ENCODE data around the gene FLOT1. TPM values are rescaled to one million over a fixed set of nuclear protein-coding genes. Genes with fewer than 3 reads are reported as not detected.

The FLOT1 gene
- total and polyA plus RNA-seq, 7 experiments from 2014 or later: 59.4 to 204 (median 85.4) TPM

DNA sequence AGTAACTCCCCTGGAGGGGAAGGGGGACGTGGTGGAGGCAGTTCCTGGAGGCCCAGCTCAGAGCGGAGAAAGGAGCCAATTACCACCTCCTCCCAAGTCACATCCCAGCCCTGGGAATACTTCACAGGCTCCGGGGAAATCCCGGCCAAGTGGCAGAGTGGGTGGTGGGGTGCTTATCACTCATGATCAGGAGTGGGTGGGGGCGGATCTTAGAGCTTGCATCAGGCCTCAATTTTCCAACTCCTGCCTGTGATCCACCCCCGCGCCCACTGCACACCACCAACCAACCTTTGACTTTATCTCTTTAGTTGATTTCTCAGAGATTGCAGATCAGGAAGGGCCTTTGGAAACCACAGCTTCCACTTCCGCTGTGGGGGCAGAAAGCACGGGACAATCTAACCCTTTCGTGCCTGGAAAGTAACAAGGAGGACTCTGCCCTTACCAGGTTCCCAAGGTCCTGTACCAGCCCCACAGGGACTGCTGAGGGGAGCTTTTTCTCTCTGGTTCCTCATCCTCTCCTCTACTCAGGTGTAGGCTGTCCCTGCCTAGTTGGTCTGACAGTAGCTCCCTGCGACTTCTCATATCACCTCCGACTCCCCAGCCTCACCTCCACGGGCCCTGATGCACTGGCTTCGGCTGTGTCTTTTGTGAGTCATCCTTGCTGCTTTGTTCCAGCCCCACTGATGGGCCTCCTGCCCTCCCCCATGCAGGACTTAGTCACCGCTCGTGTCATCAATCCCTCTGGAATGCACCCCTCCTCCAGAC, 26.8 kb upstream of the FLOT1 start:
- DNase-seq (peak in 8 of 9 donors; percentile 47 to 85 (median 57)), ATAC-seq (peak; percentile 81)
- Mint-ChIP-seq H3K27ac (peak overlapping the region; percentile 36 to 95 (median 86)), H3K36me3 (peaks cover 0 to 3% (median 0%) of the 10 kb centered on the region in 5 donors), H3K9me3 (peaks cover 0 to 3% (median 0%) of the 10 kb centered on the region in 11 donors), H3K27me3 (no peaks in the 10 kb centered on the region), H3K4me3 (peak overlapping the region; percentile 55 to 84 (median 80)), H3K4me1 (peaks cover 38 to 90% (median 77%) of the 10 kb centered on the region in 7 donors)
- Histone ChIP-seq H3K4me1 (ENCODE audit: control insufficient read depth in 2 of 2, insufficient read depth in 2 of 2, low read length in 2 of 2) (peaks cover 24 to 38% of the 10 kb centered on the region in 2 donors), H3K27ac (ENCODE audit: low read depth, low read length) (no peak overlapping the region), H3K4me3 (ENCODE audit: low read length) (peak overlapping the region; percentile 15), H3K27me3 (ENCODE audit: control insufficient read depth in 2 of 2, insufficient read depth in 2 of 2, low read length in 2 of 2) (no peaks in the 10 kb centered on the region), H3K9me3 (ENCODE audit: control insufficient read depth in 2 of 3, low read length in 3 of 3) (no peaks in the 10 kb centered on the region), H3K36me3 (ENCODE audit: control insufficient read depth in 2 of 3, insufficient read depth in 3 of 3, low read length in 3 of 3) (no peaks in the 10 kb centered on the region)
- CTCF ChIA-PET: interaction anchor here (0.9 to 1.8 kb wide), 5 partner anchors 8 to 40 kb away, joined by 3 to 7 read pairs (median 3); partner anchors contain the start of gene FLOT1
- POLR2A ChIA-PET: interaction anchor here (0.7 to 3.5 kb wide), 11 partner anchors 8 to 46 kb away, joined by 3 to 15 read pairs (median 5); partner anchors contain the start of gene IER3
- intact Hi-C loops (cut with micrococcal nuclease): loop anchor here (1.0 to 2.0 kb wide), 6 partner anchors 10 to 60 kb away; no protein-coding TSS in a partner anchor

DNA sequence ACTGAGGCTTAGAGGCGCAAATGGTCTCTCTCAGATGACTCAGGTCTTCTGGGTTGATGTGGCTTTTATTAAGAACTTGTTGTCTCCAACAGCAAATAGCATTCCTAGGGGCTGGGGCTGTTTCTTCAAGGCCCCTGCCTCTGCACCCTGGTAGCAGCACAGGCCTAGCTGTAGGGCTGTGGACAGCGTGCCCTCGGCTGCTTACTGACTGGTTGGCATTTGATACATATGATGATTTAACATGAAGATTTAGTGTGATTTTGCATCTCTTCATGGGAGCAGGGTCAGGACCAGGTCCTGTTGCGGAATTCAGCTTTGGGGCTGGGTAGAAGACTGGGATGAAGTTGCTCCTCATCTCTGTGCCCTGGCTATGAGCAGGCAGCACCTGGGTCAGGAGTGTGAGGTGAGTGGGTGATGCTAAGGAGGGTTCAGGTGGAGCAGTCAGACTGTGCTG, 26.2 kb upstream of the FLOT1 start:
- Histone ChIP-seq H3K27ac (ENCODE audit: low read depth, low read length) (no peak overlapping the region), H3K36me3 (ENCODE audit: control insufficient read depth in 2 of 3, insufficient read depth in 3 of 3, low read length in 3 of 3) (no peaks in the 10 kb centered on the region), H3K9me3 (ENCODE audit: control insufficient read depth in 2 of 3, low read length in 3 of 3) (no peaks in the 10 kb centered on the region), H3K27me3 (ENCODE audit: control insufficient read depth in 2 of 2, insufficient read depth in 2 of 2, low read length in 2 of 2) (no peaks in the 10 kb centered on the region), H3K4me1 (ENCODE audit: control insufficient read depth in 2 of 2, insufficient read depth in 2 of 2, low read length in 2 of 2) (peaks cover 24 to 44% of the 10 kb centered on the region in 2 donors), H3K4me3 (ENCODE audit: low read length) (peak overlapping the region; percentile 15)
- Mint-ChIP-seq H3K9me3 (peaks cover 0 to 3% (median 0%) of the 10 kb centered on the region in 11 donors), H3K4me1 (peaks cover 44 to 90% (median 78%) of the 10 kb centered on the region in 7 donors), H3K27me3 (no peaks in the 10 kb centered on the region), H3K36me3 (peaks cover 0 to 4% (median 0%) of the 10 kb centered on the region in 5 donors), H3K27ac (peak overlapping the region; percentile 36 to 95 (median 86)), H3K4me3 (peak overlapping the region; percentile 55 to 84 (median 80))
- ATAC-seq (no peak), DNase-seq (peak in 1 of 9 donors; percentile 14)
- CTCF ChIA-PET: interaction anchor here (0.9 to 1.8 kb wide), 4 partner anchors 7 to 39 kb away, joined by 3 to 7 read pairs (median 4); no protein-coding TSS in a partner anchor
- intact Hi-C loops (cut with micrococcal nuclease): loop anchor here (1.0 to 2.0 kb wide), 6 partner anchors 11 to 60 kb away; no protein-coding TSS in a partner anchor
- POLR2A ChIA-PET: interaction anchor here (0.7 to 3.5 kb wide), 8 partner anchors 8 to 32 kb away, joined by 3 to 15 read pairs (median 9); partner anchors contain the start of gene IER3

DNA sequence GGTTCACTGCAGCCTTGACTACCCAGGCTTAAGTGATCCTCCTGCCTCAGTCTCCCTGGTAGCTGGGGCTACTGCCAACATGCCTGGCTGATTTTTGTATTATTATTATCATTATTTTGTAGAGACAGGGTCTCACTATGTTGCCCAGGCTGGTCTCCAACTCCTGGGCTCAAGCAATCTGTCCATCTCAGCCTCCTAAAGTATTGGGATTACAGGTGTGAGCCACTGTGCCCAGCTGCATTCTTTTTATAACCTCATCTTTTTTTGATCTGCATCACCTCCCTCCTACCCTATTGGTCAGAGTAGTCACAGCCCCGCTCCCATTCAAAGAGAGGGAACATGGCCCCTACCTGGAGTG, 25.4 kb upstream of the FLOT1 start:
- peaks cover 24 to 50% of the 10 kb centered on the region in 2 donors for H3K4me1 ChIP-seq (ENCODE audit: control insufficient read depth in 2 of 2, insufficient read depth in 2 of 2, low read length in 2 of 2)
- Mint-ChIP-seq H3K36me3 (peaks cover 0 to 4% (median 0%) of the 10 kb centered on the region in 5 donors), H3K4me3 (peak overlapping the region in 8 of 10 donors; percentile 21 to 81 (median 69)), H3K27ac (peak overlapping the region in 4 of 9 donors; percentile 38 to 88 (median 76)), H3K4me1 (peaks cover 49 to 90% (median 80%) of the 10 kb centered on the region in 7 donors), H3K9me3 (peaks cover 0 to 3% (median 0%) of the 10 kb centered on the region in 11 donors), H3K27me3 (no peaks in the 10 kb centered on the region)
- ATAC-seq (no peak), DNase-seq (no peak)
- no peak overlapping the region for H3K4me3 ChIP-seq (ENCODE audit: low read length)
- H3K27me3 ChIP-seq (ENCODE audit: control insufficient read depth in 2 of 2, insufficient read depth in 2 of 2, low read length in 2 of 2): no peaks in the 10 kb centered on the region
- CTCF ChIA-PET: interaction anchor here (0.7 to 1.2 kb wide), 2 partner anchors 28 to 235 kb away, joined by 3 read pairs; no protein-coding TSS in a partner anchor
- H3K9me3 ChIP-seq (ENCODE audit: control insufficient read depth in 2 of 3, low read length in 3 of 3): no peaks in the 10 kb centered on the region
- POLR2A ChIA-PET: interaction anchor here (2.3 to 3.5 kb wide), 3 partner anchors 7 to 26 kb away, joined by 9 to 15 read pairs (median 11); partner anchors contain the start of gene IER3
- no peak overlapping the region for H3K27ac ChIP-seq (ENCODE audit: low read depth, low read length)
- intact Hi-C loops (cut with micrococcal nuclease): loop anchor here (2.0 kb wide), 3 partner anchors 15 to 61 kb away; no protein-coding TSS in a partner anchor
- no peaks in the 10 kb centered on the region for H3K36me3 ChIP-seq (ENCODE audit: control insufficient read depth in 2 of 3, insufficient read depth in 3 of 3, low read length in 3 of 3)

DNA sequence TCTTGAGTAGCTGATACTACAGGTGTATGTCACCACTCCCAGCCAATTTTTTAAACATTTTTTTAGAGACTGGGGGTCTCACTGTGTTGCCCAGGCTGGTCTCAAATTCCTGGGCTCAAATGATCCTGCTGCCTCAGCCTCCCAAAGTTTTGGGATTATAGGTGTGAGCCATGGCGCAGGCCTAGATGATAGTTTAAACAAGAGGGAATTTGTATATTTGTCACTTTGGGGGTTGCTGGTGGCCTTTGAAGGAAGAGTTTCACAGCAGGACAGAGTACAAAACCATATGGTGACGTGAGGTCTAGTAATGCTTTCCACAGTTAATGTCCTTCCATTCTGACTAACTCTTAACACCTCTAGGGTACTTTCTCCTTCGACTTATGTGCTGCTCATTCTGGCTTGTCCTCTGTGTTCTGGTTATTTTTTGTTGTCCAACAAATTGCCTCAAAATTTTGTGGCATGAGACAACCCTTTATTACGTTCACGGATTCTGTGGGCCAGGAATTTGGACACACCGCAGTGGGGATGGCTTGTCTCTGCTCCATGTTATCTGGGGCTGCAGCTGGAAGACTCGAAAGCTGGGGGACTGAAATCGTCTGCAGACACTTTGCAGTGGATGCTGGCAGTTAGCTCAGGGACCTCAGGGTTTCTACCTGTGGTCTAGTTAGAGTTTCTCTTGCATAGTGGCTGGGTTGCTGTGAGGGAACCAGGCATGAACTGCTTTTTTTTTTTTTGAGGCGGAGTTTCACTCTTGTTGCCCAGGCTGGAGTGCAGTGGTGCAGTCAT, 24.9 kb upstream of the FLOT1 start:
- no peaks in the 10 kb centered on the region for H3K36me3 ChIP-seq (ENCODE audit: control insufficient read depth in 2 of 3, insufficient read depth in 3 of 3, low read length in 3 of 3)
- Mint-ChIP-seq H3K9me3 (peaks cover 0 to 2% (median 0%) of the 10 kb centered on the region in 11 donors), H3K4me1 (peaks cover 48 to 86% (median 75%) of the 10 kb centered on the region in 7 donors), H3K36me3 (peaks cover 0 to 4% (median 0%) of the 10 kb centered on the region in 5 donors), H3K27ac (peak overlapping the region in 2 of 9 donors; percentile 69 to 78), H3K4me3 (peak overlapping the region in 4 of 10 donors; percentile 24 to 81 (median 55)), H3K27me3 (no peaks in the 10 kb centered on the region)
- H3K27ac ChIP-seq (ENCODE audit: low read depth, low read length): no peak overlapping the region
- intact Hi-C loops (cut with micrococcal nuclease): no loop called here
- no peak for DNase-seq
- H3K4me3 ChIP-seq (ENCODE audit: low read length): no peak overlapping the region
- no peak for ATAC-seq
- H3K4me1 ChIP-seq (ENCODE audit: control insufficient read depth in 2 of 2, insufficient read depth in 2 of 2, low read length in 2 of 2): peaks cover 24 to 50% of the 10 kb centered on the region in 2 donors
- ChIA-PET POLR2A (interaction anchor here (0.6 to 3.5 kb wide), 3 partner anchors 10 to 25 kb away, joined by 3 to 15 read pairs (median 3); partner anchors contain the start of gene IER3), CTCF (interaction anchor here (0.5 to 0.7 kb wide), 3 partner anchors 55 to 234 kb away, joined by 3 to 5 read pairs (median 3); no protein-coding TSS in a partner anchor)
- H3K9me3 ChIP-seq (ENCODE audit: control insufficient read depth in 2 of 3, low read length in 3 of 3): no peaks in the 10 kb centered on the region
- no peaks in the 10 kb centered on the region for H3K27me3 ChIP-seq (ENCODE audit: control insufficient read depth in 2 of 2, insufficient read depth in 2 of 2, low read length in 2 of 2)

GRCh38 chr6:30766461-30767157, 24.1 kb upstream of the FLOT1 start:
- Histone ChIP-seq H3K27ac (ENCODE audit: low read depth, low read length) (no peak overlapping the region), H3K4me3 (ENCODE audit: low read length) (no peak overlapping the region), H3K36me3 (ENCODE audit: control insufficient read depth in 2 of 3, insufficient read depth in 3 of 3, low read length in 3 of 3) (no peaks in the 10 kb centered on the region), H3K9me3 (ENCODE audit: control insufficient read depth in 2 of 3, low read length in 3 of 3) (no peaks in the 10 kb centered on the region), H3K4me1 (ENCODE audit: control insufficient read depth in 2 of 2, insufficient read depth in 2 of 2, low read length in 2 of 2) (peaks cover 24 to 50% of the 10 kb centered on the region in 2 donors), H3K27me3 (ENCODE audit: control insufficient read depth in 2 of 2, insufficient read depth in 2 of 2, low read length in 2 of 2) (no peaks in the 10 kb centered on the region)
- CTCF ChIA-PET: interaction anchor here (0.5 to 1.0 kb wide), 3 partner anchors 36 to 149 kb away, joined by 3 to 5 read pairs (median 4); no protein-coding TSS in a partner anchor
- Mint-ChIP-seq H3K4me1 (peaks cover 48 to 79% (median 72%) of the 10 kb centered on the region in 7 donors), H3K9me3 (peaks cover 0 to 2% (median 0%) of the 10 kb centered on the region in 11 donors), H3K27ac (peak overlapping the region in 3 of 9 donors; percentile 32 to 58 (median 41)), H3K4me3 (peak overlapping the region in 5 of 10 donors; percentile 1 to 77 (median 8)), H3K27me3 (no peaks in the 10 kb centered on the region), H3K36me3 (peaks cover 0 to 4% (median 0%) of the 10 kb centered on the region in 5 donors)
- intact Hi-C loops (cut with micrococcal nuclease): no loop called here
- POLR2A ChIA-PET: interaction anchor here (0.6 to 3.5 kb wide), 5 partner anchors 9 to 25 kb away, joined by 3 to 15 read pairs (median 4); partner anchors contain the start of gene IER3
- ATAC-seq (no peak), DNase-seq (no peak)

All from naive thymus-derived CD4-positive, alpha-beta T cell (primary cell).